ENCODE results near the gene MYZAP.

GRCh38 chr15:57663262-57663661 is 71.6 kb downstream of the MYZAP start:
- TF ChIP-seq, protein P1, sequence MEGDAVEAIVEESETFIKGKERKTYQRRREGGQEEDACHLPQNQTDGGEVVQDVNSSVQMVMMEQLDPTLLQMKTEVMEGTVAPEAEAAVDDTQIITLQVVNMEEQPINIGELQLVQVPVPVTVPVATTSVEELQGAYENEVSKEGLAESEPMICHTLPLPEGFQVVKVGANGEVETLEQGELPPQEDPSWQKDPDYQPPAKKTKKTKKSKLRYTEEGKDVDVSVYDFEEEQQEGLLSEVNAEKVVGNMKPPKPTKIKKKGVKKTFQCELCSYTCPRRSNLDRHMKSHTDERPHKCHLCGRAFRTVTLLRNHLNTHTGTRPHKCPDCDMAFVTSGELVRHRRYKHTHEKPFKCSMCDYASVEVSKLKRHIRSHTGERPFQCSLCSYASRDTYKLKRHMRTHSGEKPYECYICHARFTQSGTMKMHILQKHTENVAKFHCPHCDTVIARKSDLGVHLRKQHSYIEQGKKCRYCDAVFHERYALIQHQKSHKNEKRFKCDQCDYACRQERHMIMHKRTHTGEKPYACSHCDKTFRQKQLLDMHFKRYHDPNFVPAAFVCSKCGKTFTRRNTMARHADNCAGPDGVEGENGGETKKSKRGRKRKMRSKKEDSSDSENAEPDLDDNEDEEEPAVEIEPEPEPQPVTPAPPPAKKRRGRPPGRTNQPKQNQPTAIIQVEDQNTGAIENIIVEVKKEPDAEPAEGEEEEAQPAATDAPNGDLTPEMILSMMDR (conservative IDR thresholded peaks at IDR 0.05; ENCODE audit: low read depth, low read length), result no peak
- TF ChIP-seq EZH2 (IDR thresholded peaks at IDR 0.05; ENCODE audit: low read length, unreplicated experiment), result no peak
- no peak for TF ChIP-seq EZH2phosphoT487 (IDR thresholded peaks at IDR 0.05; ENCODE audit: borderline replicate concordance, low read length)

Data from PC-3 (cell line).